ENCODE measurements around the gene ETFA. TPM values are rescaled to one million over a fixed set of nuclear protein-coding genes. Genes with fewer than 3 reads are reported as not detected.
A peak's percentile ranks its signal among the peaks of the same experiment; 100 is the strongest.

ETFA gene
- total and polyA plus RNA-seq, 2 experiments from 2014 or later = 175 to 185 TPM

DNA sequence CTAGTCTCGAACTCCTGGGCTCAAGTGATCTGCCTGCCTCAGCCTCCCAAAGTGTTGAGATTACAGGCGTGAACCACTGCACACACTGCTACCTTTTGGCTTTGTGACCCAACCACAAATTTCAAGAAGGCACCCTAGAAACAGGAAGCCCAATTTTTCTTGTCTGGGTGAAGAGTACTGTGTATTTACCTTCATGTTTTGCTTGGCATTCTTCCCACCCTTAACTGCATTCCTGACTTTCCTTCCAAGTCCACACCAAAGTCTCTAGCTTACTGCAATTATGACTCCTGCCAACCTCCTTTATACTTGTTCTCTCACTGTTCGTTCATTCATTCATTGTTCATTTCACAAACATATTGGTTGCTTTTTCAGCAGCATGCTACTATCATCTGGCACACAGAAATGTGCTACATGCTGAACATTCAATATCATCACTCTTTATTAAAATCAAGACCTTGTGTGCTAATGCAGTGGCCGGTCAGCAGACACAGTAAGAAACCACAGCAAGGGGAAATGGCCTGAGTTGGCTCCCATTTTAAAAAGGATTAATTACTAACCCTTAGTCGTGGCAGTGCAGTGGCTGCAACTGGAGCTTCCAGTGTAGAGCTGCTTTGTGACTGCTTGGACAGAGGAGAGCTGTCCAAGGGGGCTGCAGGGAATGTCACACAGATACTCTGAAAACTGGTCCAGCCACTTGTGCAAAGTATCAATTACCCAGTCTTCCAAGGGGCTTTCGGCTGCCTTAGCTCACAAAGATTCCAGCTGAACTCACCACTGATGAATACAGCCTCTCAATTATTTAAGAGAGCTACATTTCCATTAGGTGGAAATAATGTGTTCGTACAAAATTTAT is 94.0 kb downstream of the ETFA start:
- 74% methylated on average over 7 of the region's 7 CpGs for WGBS (ENCODE audit: low lambda C conversion rate, missing lambda C conversion rate)
- H3K4me3 ChIP-seq = no peak overlapping the region
- TF ChIP-seq, protein P1, sequence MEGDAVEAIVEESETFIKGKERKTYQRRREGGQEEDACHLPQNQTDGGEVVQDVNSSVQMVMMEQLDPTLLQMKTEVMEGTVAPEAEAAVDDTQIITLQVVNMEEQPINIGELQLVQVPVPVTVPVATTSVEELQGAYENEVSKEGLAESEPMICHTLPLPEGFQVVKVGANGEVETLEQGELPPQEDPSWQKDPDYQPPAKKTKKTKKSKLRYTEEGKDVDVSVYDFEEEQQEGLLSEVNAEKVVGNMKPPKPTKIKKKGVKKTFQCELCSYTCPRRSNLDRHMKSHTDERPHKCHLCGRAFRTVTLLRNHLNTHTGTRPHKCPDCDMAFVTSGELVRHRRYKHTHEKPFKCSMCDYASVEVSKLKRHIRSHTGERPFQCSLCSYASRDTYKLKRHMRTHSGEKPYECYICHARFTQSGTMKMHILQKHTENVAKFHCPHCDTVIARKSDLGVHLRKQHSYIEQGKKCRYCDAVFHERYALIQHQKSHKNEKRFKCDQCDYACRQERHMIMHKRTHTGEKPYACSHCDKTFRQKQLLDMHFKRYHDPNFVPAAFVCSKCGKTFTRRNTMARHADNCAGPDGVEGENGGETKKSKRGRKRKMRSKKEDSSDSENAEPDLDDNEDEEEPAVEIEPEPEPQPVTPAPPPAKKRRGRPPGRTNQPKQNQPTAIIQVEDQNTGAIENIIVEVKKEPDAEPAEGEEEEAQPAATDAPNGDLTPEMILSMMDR (IDR thresholded peaks at IDR 0.05; ENCODE audit: poor library complexity) = no peak
- no peak for TF ChIP-seq EZH2 (IDR thresholded peaks at IDR 0.05; ENCODE audit: borderline replicate concordance)
- no peak for TF ChIP-seq EZH2phosphoT487 (IDR thresholded peaks at IDR 0.05; ENCODE audit: low read depth, severe bottlenecking, unreplicated experiment)
- H3K4me1 ChIP-seq (ENCODE audit: insufficient read depth) = peaks cover 16% of the 10 kb centered on the region
- H3K27ac ChIP-seq = no peak overlapping the region
- peak overlapping the region; percentile 8 for H3K4me2 ChIP-seq
- no peak for DNase-seq (ENCODE audit: low spot score)
- no peaks in the 10 kb centered on the region for H3K36me3 ChIP-seq (replicated peaks; ENCODE audit: insufficient read depth, low read depth)
- no peak overlapping the region for H2AFZ ChIP-seq
- H3K79me2 ChIP-seq = no peaks in the 10 kb centered on the region
- no peaks in the 10 kb centered on the region for H3K9me3 ChIP-seq (ENCODE audit: low read depth)
- H4K20me1 ChIP-seq (ENCODE audit: insufficient read depth, poor library complexity, severe bottlenecking) = no peaks in the 10 kb centered on the region
- H3K27me3 ChIP-seq = no peaks in the 10 kb centered on the region
- no peaks in the 10 kb centered on the region for H3K9me2 ChIP-seq (replicated peaks; ENCODE audit: insufficient read depth)

DNA sequence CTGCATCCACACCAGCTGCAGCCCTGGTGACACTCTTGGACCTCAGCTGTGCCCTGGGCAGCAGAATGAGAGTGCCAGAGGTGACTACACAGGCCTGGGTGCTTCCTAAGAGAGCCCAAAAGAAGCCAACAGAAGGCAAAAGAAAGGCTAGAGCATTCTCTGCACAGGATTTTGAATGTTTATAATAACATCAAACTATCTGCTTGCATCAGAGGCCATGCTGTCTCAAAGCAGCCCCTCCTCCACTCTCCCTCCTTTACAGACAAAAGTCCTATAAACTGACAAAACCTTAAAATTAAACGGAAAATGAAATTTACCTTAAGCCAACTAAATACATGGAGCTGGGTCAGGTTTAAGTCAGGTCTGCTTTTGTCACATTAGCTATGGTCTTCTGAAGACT is 95.6 kb downstream of the ETFA start:
- Histone ChIP-seq H2AFZ (no peak overlapping the region), H4K20me1 (ENCODE audit: insufficient read depth, poor library complexity, severe bottlenecking) (no peaks in the 10 kb centered on the region), H3K79me2 (no peaks in the 10 kb centered on the region), H3K36me3 (replicated peaks; ENCODE audit: insufficient read depth, low read depth) (no peaks in the 10 kb centered on the region), H3K9me2 (replicated peaks; ENCODE audit: insufficient read depth) (no peaks in the 10 kb centered on the region), H3K9me3 (ENCODE audit: low read depth) (no peaks in the 10 kb centered on the region), H3K4me1 (ENCODE audit: insufficient read depth) (peaks cover 16% of the 10 kb centered on the region), H3K27ac (no peak overlapping the region), H3K4me3 (no peak overlapping the region), H3K27me3 (no peaks in the 10 kb centered on the region), H3K4me2 (no peak overlapping the region)
- TF ChIP-seq EZH2phosphoT487 (IDR thresholded peaks at IDR 0.05; ENCODE audit: low read depth, severe bottlenecking, unreplicated experiment) (no peak), EZH2 (IDR thresholded peaks at IDR 0.05; ENCODE audit: borderline replicate concordance) (no peak)
- TF ChIP-seq, protein P1 (IDR thresholded peaks at IDR 0.05; ENCODE audit: poor library complexity) = no peak
- 56% methylated on average over 1 of the region's 1 CpG for WGBS (ENCODE audit: low lambda C conversion rate, missing lambda C conversion rate)
- DNase-seq (ENCODE audit: low spot score) = no peak

DNA sequence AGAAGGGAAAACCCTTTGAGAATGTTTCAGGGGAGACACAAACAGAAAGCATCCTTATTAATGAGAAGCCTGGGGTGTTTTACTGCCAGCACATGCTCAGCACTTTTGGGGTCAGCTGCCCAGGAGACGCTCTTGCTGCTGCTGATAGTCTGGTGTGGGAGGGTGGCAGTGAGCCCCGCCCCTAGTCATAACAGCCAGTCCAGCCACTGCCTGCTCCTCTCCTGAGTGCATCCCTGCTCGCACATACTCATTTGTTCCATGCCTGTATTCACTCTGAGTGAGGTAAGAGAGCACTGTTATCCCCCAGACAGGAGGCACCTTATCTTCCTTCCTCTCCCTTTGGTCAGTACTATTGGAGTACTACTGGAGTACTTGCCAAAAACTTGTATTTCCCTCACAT is 101.3 kb downstream of the ETFA start:
- Histone ChIP-seq H3K4me1 (ENCODE audit: insufficient read depth) (no peaks in the 10 kb centered on the region), H4K20me1 (ENCODE audit: insufficient read depth, poor library complexity, severe bottlenecking) (no peaks in the 10 kb centered on the region), H3K79me2 (no peaks in the 10 kb centered on the region), H3K9me2 (replicated peaks; ENCODE audit: insufficient read depth) (no peaks in the 10 kb centered on the region), H2AFZ (no peak overlapping the region), H3K27me3 (no peaks in the 10 kb centered on the region), H3K9me3 (ENCODE audit: low read depth) (no peaks in the 10 kb centered on the region), H3K4me3 (no peak overlapping the region), H3K36me3 (replicated peaks; ENCODE audit: insufficient read depth, low read depth) (no peaks in the 10 kb centered on the region), H3K4me2 (no peak overlapping the region), H3K27ac (no peak overlapping the region)
- 86% methylated on average over 3 of the region's 3 CpGs for WGBS (ENCODE audit: low lambda C conversion rate, missing lambda C conversion rate)
- DNase-seq (ENCODE audit: low spot score) = no peak
- no peak for TF ChIP-seq EZH2 (IDR thresholded peaks at IDR 0.05; ENCODE audit: borderline replicate concordance)
- TF ChIP-seq, protein P1 (IDR thresholded peaks at IDR 0.05; ENCODE audit: poor library complexity) = no peak
- no peak for TF ChIP-seq EZH2phosphoT487 (IDR thresholded peaks at IDR 0.05; ENCODE audit: low read depth, severe bottlenecking, unreplicated experiment)

All from hepatocyte (in vitro differentiated cells).